ENCODE results near the gene CAMK1D. TPM values are rescaled to one million over a fixed set of nuclear protein-coding genes. Genes with fewer than 3 reads are reported as not detected.
A peak's percentile ranks its signal among the peaks of the same experiment; 100 is the strongest.

The CAMK1D gene
- total RNA-seq, 2 donors from 2014 or later, result 4.5 to 7.8 TPM

- no peak for DNase-seq
- H3K9me3 Mint-ChIP-seq, result peaks cover 2% of the 10 kb centered on the region
- Histone ChIP-seq H3K9me3 (ENCODE audit: control insufficient read depth, low read length) (no peaks in the 10 kb centered on the region), H3K9ac (ENCODE audit: extremely low read depth, low read length, poor library complexity, severe bottlenecking) (no peak overlapping the region), H3K4me1 (ENCODE audit: control insufficient read depth, insufficient read depth, low read length) (peaks cover 3% of the 10 kb centered on the region), H3K27ac (ENCODE audit: low read depth, low read length) (no peak overlapping the region), H3K27me3 (ENCODE audit: control insufficient read depth, insufficient read depth, low read length, poor library complexity, severe bottlenecking) (no peaks in the 10 kb centered on the region), H3K36me3 (ENCODE audit: control insufficient read depth, insufficient read depth, low read length) (no peaks in the 10 kb centered on the region), H3K4me3 (ENCODE audit: low read length) (no peak overlapping the region)
- no peak for TF ChIP-seq CTCF (conservative IDR thresholded peaks at IDR 0.05)
- no peak overlapping the region for H3K4me3 Mint-ChIP-seq
- no peaks in the 10 kb centered on the region for H3K27me3 Mint-ChIP-seq (ENCODE audit: insufficient read depth)
- H3K36me3 Mint-ChIP-seq (ENCODE audit: low read depth), result no peaks in the 10 kb centered on the region
- WGBS, 2 experiments (ENCODE audit: insufficient coverage in 1 of 2, insufficient read length in 1 of 2), result 81 to 92% methylated on average over 6 to 8 of the region's 8 CpGs
- H3K4me1 Mint-ChIP-seq, result peaks cover 13% of the 10 kb centered on the region
- H3K27ac Mint-ChIP-seq, result no peak overlapping the region
These were observed 239.9 kb downstream of the CAMK1D start for GRCh38 chr10:12589291-12589690.

GRCh38 chr10:12589791-12590190 lies 240.4 kb downstream of the CAMK1D start:
- no peaks in the 10 kb centered on the region for H3K36me3 Mint-ChIP-seq (ENCODE audit: low read depth)
- no peak overlapping the region for H3K4me3 Mint-ChIP-seq

GRCh38 chr10:12590675-12591659 lies 241.6 kb downstream of the CAMK1D start:
- H3K27me3 ChIP-seq (ENCODE audit: control insufficient read depth, insufficient read depth, low read length, poor library complexity, severe bottlenecking), result no peaks in the 10 kb centered on the region
- TF ChIP-seq CTCF (conservative IDR thresholded peaks at IDR 0.05), result no peak
- Mint-ChIP-seq H3K27ac (no peak overlapping the region), H3K4me1 (peaks cover 13% of the 10 kb centered on the region), H3K4me3 (no peak overlapping the region), H3K9me3 (peaks cover 11% of the 10 kb centered on the region), H3K27me3 (ENCODE audit: insufficient read depth) (no peaks in the 10 kb centered on the region), H3K36me3 (ENCODE audit: low read depth) (no peaks in the 10 kb centered on the region)
- peaks cover 7% of the 10 kb centered on the region for H3K9me3 ChIP-seq (ENCODE audit: control insufficient read depth, low read length)
- no peaks in the 10 kb centered on the region for H3K36me3 ChIP-seq (ENCODE audit: control insufficient read depth, insufficient read depth, low read length)
- H3K4me3 ChIP-seq (ENCODE audit: low read length), result no peak overlapping the region
- peak overlapping the region; percentile 42 for H3K27ac ChIP-seq (ENCODE audit: low read depth, low read length)
- peaks cover 3% of the 10 kb centered on the region for H3K4me1 ChIP-seq (ENCODE audit: control insufficient read depth, insufficient read depth, low read length)
- 93% methylated on average over 16 to 17 of the region's 17 CpGs for WGBS, 2 experiments (ENCODE audit: insufficient coverage in 1 of 2, insufficient read length in 1 of 2)
- DNase-seq, result no peak
- H3K9ac ChIP-seq (ENCODE audit: extremely low read depth, low read length, poor library complexity, severe bottlenecking), result no peak overlapping the region

More at GRCh38 chr10:12589791-12590190, 240.4 kb downstream of the CAMK1D start:
- Histone ChIP-seq H3K27ac (ENCODE audit: low read depth, low read length) (no peak overlapping the region), H3K9me3 (ENCODE audit: control insufficient read depth, low read length) (no peaks in the 10 kb centered on the region), H3K27me3 (ENCODE audit: control insufficient read depth, insufficient read depth, low read length, poor library complexity, severe bottlenecking) (no peaks in the 10 kb centered on the region), H3K9ac (ENCODE audit: extremely low read depth, low read length, poor library complexity, severe bottlenecking) (no peak overlapping the region), H3K36me3 (ENCODE audit: control insufficient read depth, insufficient read depth, low read length) (no peaks in the 10 kb centered on the region), H3K4me3 (ENCODE audit: low read length) (no peak overlapping the region), H3K4me1 (ENCODE audit: control insufficient read depth, insufficient read depth, low read length) (peaks cover 3% of the 10 kb centered on the region)
- no peak for DNase-seq
- no peaks in the 10 kb centered on the region for H3K27me3 Mint-ChIP-seq (ENCODE audit: insufficient read depth)
- H3K9me3 Mint-ChIP-seq, result peaks cover 5% of the 10 kb centered on the region
- no peak overlapping the region for H3K27ac Mint-ChIP-seq
- WGBS, 2 experiments (ENCODE audit: insufficient coverage in 1 of 2, insufficient read length in 1 of 2), result 86 to 87% methylated on average over 3 to 4 of the region's 4 CpGs
- TF ChIP-seq CTCF (conservative IDR thresholded peaks at IDR 0.05), result no peak
- H3K4me1 Mint-ChIP-seq, result peaks cover 13% of the 10 kb centered on the region

Data from endodermal cell (in vitro differentiated cells).